Choroid plexus epithelial cell (primary cell): ENCODE results near the gene AUTS2.
A peak's percentile ranks its signal among the peaks of the same experiment; 100 is the strongest.

Source experiments
- DNase-seq: peaks from one replicate; pipeline ENCODE4 v3.0.0-alpha.2; 2010; ENCODE audit warnings: low read depth
- H3K4me3 ChIP-seq: 2 replicates; pipeline ENCODE4 v1.5.1; 2011; ENCODE audit warnings: low read depth, mild to moderate bottlenecking, control low read depth, low read length, moderate library complexity
- CTCF ChIP-seq: conservative IDR thresholded peaks from 2 replicates; pipeline ENCODE4 v1.5.1; 2011; ENCODE audit warnings: low read depth, mild to moderate bottlenecking, control low read depth, inconsistent platforms, low read length, moderate library complexity

AUTS2 gene

GRCh38 chr7:70230761-70231160 is 632.5 kb downstream of the AUTS2 start:
- no peak for TF ChIP-seq CTCF

GRCh38 chr7:70233776-70234175 is 635.5 kb downstream of the AUTS2 start:
- no peak overlapping the region for H3K4me3 ChIP-seq
- DNase-seq = no peak
- TF ChIP-seq CTCF = no peak

More at GRCh38 chr7:70230761-70231160, 632.5 kb downstream of the AUTS2 start:
- H3K4me3 ChIP-seq = no peak overlapping the region
- no peak for DNase-seq

GRCh38 chr7:70237256-70237655 is 639.0 kb downstream of the AUTS2 start:
- TF ChIP-seq CTCF = no peak
- no peak for DNase-seq
- no peak overlapping the region for H3K4me3 ChIP-seq

- DNase-seq = peak; percentile 1
- no peak for TF ChIP-seq CTCF
Measured at GRCh38 chr7:70237831-70238575, 639.7 kb downstream of the AUTS2 start.

GRCh38 chr7:70239918-70240317 is 641.6 kb downstream of the AUTS2 start:
- TF ChIP-seq CTCF = no peak
- H3K4me3 ChIP-seq = no peak overlapping the region
- DNase-seq = no peak

More at GRCh38 chr7:70237831-70238575, 639.7 kb downstream of the AUTS2 start:
- H3K4me3 ChIP-seq = no peak overlapping the region

- no peak for DNase-seq
- H3K4me3 ChIP-seq = no peak overlapping the region
- no peak for TF ChIP-seq CTCF
Measured at GRCh38 chr7:70240873-70241272, 642.6 kb downstream of the AUTS2 start.
